ENCODE data around the gene NTSR2. TPM values are rescaled to one million over a fixed set of nuclear protein-coding genes. Genes with fewer than 3 reads are reported as not detected.

Gene NTSR2
- polyA plus RNA-seq, 1 experiment: not detected

GRCh38 chr2:11631462-11631861 is 38.5 kb downstream of the NTSR2 start:
- CTCF ChIA-PET: interaction anchor here (0.6 to 1.4 kb wide), 3 partner anchors 49 to 790 kb away, joined by 3 to 4 read pairs (median 3); no protein-coding TSS in a partner anchor
- H3K36me3 ChIP-seq (ENCODE audit: control insufficient read depth, insufficient read depth, low read length): no peaks in the 10 kb centered on the region
- no peak overlapping the region for H3K4me3 ChIP-seq (ENCODE audit: low read depth, low read length)
- DNase-seq (ENCODE audit: low read depth): no peak
- TF ChIP-seq, protein P1, sequence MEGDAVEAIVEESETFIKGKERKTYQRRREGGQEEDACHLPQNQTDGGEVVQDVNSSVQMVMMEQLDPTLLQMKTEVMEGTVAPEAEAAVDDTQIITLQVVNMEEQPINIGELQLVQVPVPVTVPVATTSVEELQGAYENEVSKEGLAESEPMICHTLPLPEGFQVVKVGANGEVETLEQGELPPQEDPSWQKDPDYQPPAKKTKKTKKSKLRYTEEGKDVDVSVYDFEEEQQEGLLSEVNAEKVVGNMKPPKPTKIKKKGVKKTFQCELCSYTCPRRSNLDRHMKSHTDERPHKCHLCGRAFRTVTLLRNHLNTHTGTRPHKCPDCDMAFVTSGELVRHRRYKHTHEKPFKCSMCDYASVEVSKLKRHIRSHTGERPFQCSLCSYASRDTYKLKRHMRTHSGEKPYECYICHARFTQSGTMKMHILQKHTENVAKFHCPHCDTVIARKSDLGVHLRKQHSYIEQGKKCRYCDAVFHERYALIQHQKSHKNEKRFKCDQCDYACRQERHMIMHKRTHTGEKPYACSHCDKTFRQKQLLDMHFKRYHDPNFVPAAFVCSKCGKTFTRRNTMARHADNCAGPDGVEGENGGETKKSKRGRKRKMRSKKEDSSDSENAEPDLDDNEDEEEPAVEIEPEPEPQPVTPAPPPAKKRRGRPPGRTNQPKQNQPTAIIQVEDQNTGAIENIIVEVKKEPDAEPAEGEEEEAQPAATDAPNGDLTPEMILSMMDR (IDR thresholded peaks at IDR 0.05; ENCODE audit: insufficient read depth, low read depth, low read length): no peak
- POLR2A ChIA-PET: no interaction called here
- H3K27me3 ChIP-seq (ENCODE audit: control insufficient read depth, insufficient read depth, low read length): peaks cover 2% of the 10 kb centered on the region; the same call in 1 of the 2 replicates

DNA sequence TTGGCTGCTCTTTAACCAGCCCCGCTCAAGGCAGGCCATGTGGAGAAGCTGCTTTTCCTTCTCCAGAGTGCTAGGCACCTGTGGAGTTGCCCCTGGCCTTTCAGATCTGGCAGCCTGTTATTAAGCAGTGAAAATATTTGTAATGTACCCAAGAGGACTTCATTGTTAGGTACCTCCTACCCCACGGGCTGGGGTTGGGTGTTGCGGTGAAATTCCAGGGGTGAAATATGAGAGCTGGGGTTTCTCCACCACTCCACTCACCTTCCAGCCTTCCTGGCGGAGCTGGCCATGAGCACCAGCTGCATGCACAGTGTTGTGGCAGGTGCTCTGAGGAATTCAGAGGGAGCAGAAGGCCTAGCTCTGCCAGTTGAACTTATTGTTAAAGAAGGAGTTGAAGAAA is 39.1 kb downstream of the NTSR2 start:
- H3K36me3 ChIP-seq (ENCODE audit: control insufficient read depth, insufficient read depth, low read length): no peaks in the 10 kb centered on the region
- H3K27me3 ChIP-seq (ENCODE audit: control insufficient read depth, insufficient read depth, low read length): peaks cover 2% of the 10 kb centered on the region; the same call in 1 of the 2 replicates
- H3K4me3 ChIP-seq (ENCODE audit: low read depth, low read length): no peak overlapping the region
- ChIA-PET POLR2A (no interaction called here), CTCF (interaction anchor here (0.6 to 1.4 kb wide), 3 partner anchors 18 to 57 kb away, joined by 3 to 4 read pairs (median 3); no protein-coding TSS in a partner anchor)
- TF ChIP-seq, protein P1 (IDR thresholded peaks at IDR 0.05; ENCODE audit: insufficient read depth, low read depth, low read length): no peak
- DNase-seq (ENCODE audit: low read depth): no peak

DNA sequence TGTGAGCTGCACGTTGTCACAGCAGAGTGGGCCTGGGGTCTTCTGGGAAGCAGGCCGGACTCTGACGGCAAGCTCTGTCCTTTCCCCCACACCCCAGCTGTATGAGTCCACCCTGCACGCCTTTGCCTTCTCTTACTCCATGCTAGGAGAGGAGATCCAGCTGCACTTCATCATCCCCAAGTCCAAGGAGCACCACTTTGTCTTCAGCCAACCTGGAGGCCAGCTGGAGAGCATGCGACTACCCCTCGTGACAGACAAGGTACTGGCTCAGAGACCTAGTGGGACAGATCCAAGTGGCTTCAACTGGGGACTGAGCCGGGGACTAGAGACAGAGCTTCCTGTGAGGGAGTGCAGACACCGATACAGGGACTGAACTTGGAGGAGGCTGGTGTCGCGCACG is 40.1 kb downstream of the NTSR2 start:
- ChIA-PET CTCF (no interaction called here), POLR2A (no interaction called here)
- TF ChIP-seq, protein P1 (IDR thresholded peaks at IDR 0.05; ENCODE audit: insufficient read depth, low read depth, low read length): no peak
- no peak for DNase-seq (ENCODE audit: low read depth)
- Histone ChIP-seq H3K36me3 (ENCODE audit: control insufficient read depth, insufficient read depth, low read length) (no peaks in the 10 kb centered on the region), H3K4me3 (ENCODE audit: low read depth, low read length) (no peak overlapping the region), H3K27me3 (ENCODE audit: control insufficient read depth, insufficient read depth, low read length) (peaks cover 2% of the 10 kb centered on the region; the same call in 1 of the 2 replicates)

DNA sequence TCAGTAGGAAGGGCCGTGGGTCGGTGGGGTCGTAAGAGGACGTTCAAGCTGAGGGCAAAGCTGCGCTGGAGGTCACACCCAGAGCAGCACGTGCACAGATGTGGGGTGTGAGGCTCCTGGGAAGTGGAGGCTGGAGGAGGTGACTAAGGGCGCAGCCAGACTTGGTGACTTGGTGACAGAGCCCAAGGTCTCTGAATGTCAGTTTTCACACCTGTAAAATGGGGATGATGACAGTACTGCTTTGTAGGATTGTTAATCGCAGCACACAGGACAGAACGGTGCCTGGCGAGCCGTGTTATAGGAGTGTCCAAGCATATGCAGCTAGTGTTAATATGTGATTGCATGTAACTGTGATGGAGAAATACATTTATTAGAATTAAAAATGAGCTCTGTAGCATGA is 40.8 kb downstream of the NTSR2 start:
- ChIA-PET POLR2A (no interaction called here), CTCF (no interaction called here)
- no peak for DNase-seq (ENCODE audit: low read depth)
- TF ChIP-seq, protein P1 (IDR thresholded peaks at IDR 0.05; ENCODE audit: insufficient read depth, low read depth, low read length): no peak
- peaks cover 2% of the 10 kb centered on the region; the same call in 1 of the 2 replicates for H3K27me3 ChIP-seq (ENCODE audit: control insufficient read depth, insufficient read depth, low read length)
- no peaks in the 10 kb centered on the region for H3K36me3 ChIP-seq (ENCODE audit: control insufficient read depth, insufficient read depth, low read length)
- no peak overlapping the region for H3K4me3 ChIP-seq (ENCODE audit: low read depth, low read length)

GRCh38 chr2:11628675-11629074 is 41.3 kb downstream of the NTSR2 start:
- ChIA-PET CTCF (no interaction called here), POLR2A (no interaction called here)
- DNase-seq (ENCODE audit: low read depth): no peak

More at GRCh38 chr2:11628675-11629074, 41.3 kb downstream of the NTSR2 start:
- H3K27me3 ChIP-seq (ENCODE audit: control insufficient read depth, insufficient read depth, low read length): peaks cover 2% of the 10 kb centered on the region; the same call in 1 of the 2 replicates
- TF ChIP-seq, protein P1 (IDR thresholded peaks at IDR 0.05; ENCODE audit: insufficient read depth, low read depth, low read length): no peak
- no peaks in the 10 kb centered on the region for H3K36me3 ChIP-seq (ENCODE audit: control insufficient read depth, insufficient read depth, low read length)
- H3K4me3 ChIP-seq (ENCODE audit: low read depth, low read length): no peak overlapping the region

Measured in BJ (cell line).